H7 (cell line): ENCODE data around the gene RPP40. TPM values are rescaled to one million over a fixed set of nuclear protein-coding genes. Genes with fewer than 3 reads are reported as not detected.

Experiments used
- DNase-seq: peaks from one replicate; pipeline ENCODE4 v3.0.0; 2012
- H3K27me3 ChIP-seq: 2 replicates; pipeline ENCODE4 v1.6.0; 2011; ENCODE audit warnings: mild to moderate bottlenecking, low read length; ENCODE audit not compliant: control insufficient read depth, insufficient read depth
- H3K36me3 ChIP-seq: replicated peaks from 2 replicates; pipeline ENCODE4 v1.5.1; 2011; ENCODE audit warnings: low read length; ENCODE audit not compliant: control insufficient read depth, insufficient read depth
- H3K4me3 ChIP-seq: 2 replicates; pipeline ENCODE4 v1.5.1; 2011; ENCODE audit warnings: low read depth, mild to moderate bottlenecking, control low read depth, low read length, moderate library complexity; ENCODE audit not compliant: insufficient read depth
- total RNA-seq: library from RNA; depleted of rRNA; stranded (reverse); fragments of >200 nt; shearing (Covaris generic); gene quantifications from 2 replicates; pipeline ENCODE4 v1.2.3, GENCODE V29; 2014

The RPP40 gene
- total RNA-seq, 1 experiment from 2014 or later = 13.5 TPM

DNA sequence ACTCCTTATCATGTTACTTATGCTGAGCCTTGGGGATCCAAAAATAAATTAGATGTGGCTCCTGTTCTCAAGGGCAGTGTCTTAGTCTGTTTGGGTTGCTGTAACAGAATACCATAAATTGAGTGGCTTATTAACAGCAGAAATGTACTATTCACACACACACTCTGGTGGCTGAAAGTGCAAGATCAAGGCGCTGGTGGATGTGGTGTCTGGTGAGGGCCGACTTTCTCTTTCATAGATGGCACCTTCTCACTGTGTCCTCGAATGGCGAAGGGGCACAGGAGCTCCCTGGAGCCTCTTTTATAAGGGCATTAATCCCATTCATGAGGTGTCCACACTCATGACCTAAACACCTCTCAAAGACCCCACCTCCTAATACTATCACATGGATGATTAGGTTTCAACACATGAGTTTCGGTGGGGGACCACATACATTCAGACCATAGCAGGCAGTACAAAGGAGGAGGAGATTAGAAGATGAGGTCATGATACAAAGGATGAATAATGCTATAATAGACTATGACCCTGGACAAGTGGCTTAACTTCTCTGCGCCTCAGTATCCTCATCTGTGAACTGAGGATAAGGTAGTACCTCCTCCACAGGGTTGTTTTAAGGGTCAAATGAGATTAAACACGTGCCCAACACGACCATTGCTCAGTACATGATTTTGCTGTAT, 34.1 kb downstream of the RPP40 start:
- Histone ChIP-seq H3K4me3 (no peak overlapping the region), H3K27me3 (no peaks in the 10 kb centered on the region), H3K36me3 (no peaks in the 10 kb centered on the region)
- DNase-seq = no peak

DNA sequence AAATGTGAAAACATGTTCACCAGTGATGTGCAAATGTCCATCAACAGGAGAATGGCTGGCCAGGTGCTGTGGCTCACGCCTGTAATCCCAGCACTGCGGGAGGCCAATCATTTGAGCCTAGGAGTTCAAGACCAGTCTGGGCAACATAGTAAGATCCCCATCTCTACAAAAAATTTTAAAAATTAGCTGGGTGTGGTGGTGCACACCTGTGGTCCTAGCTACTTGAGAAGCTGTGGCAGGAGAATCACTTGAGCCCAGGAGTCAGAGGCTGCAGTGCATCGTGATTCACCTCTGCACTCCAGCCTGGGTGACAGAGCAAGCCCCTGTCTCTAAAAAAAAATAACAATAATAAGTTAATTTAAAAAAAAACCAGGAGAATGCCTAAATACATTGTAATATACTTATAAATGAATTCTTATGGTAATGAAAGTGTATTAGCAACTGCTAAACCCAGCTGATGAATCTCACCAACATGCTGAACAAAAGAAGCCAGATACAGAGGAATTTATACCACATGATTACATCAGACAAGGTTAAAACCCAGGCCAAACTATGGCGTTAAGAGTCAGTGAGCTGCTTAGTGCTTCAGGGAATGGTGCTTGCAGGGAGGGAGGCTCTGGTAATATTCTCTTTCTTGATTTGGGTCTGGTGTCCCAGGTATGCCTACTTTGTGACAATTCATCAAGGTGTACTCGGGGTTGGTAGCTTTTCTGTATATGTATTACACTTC, 36.4 kb downstream of the RPP40 start:
- no peak overlapping the region for H3K4me3 ChIP-seq
- H3K27me3 ChIP-seq = no peaks in the 10 kb centered on the region
- H3K36me3 ChIP-seq = no peaks in the 10 kb centered on the region
- DNase-seq = no peak

- H3K4me3 ChIP-seq = no peak overlapping the region
- no peaks in the 10 kb centered on the region for H3K27me3 ChIP-seq
- no peak for DNase-seq
- no peaks in the 10 kb centered on the region for H3K36me3 ChIP-seq
Measured at GRCh38 chr6:4965562-4966389, 38.1 kb downstream of the RPP40 start.

- no peaks in the 10 kb centered on the region for H3K36me3 ChIP-seq
- DNase-seq = no peak
- no peaks in the 10 kb centered on the region for H3K27me3 ChIP-seq
- H3K4me3 ChIP-seq = no peak overlapping the region
Measured at GRCh38 chr6:4964675-4965561, 38.9 kb downstream of the RPP40 start.

DNA sequence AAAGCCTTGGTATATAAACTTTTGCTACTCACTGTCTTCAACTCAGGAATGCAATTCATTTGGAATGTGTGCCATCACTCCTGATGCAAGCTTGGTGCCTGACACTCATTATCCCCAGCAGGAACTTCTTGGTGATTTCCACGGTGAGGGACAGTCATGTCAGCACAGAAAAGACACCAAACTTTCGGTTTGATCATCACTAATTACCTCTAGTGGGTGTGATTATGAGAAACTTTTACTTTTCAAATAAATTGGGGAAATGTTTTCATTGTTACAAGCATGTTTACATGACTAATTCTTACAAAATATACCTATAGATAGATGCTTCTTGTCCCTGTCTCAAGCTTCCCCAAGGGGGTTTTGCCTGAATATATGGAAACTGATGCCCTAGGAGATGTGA, 40.9 kb downstream of the RPP40 start:
- DNase-seq = no peak
- H3K27me3 ChIP-seq = no peaks in the 10 kb centered on the region
- H3K4me3 ChIP-seq = no peak overlapping the region
- H3K36me3 ChIP-seq = no peaks in the 10 kb centered on the region

DNA sequence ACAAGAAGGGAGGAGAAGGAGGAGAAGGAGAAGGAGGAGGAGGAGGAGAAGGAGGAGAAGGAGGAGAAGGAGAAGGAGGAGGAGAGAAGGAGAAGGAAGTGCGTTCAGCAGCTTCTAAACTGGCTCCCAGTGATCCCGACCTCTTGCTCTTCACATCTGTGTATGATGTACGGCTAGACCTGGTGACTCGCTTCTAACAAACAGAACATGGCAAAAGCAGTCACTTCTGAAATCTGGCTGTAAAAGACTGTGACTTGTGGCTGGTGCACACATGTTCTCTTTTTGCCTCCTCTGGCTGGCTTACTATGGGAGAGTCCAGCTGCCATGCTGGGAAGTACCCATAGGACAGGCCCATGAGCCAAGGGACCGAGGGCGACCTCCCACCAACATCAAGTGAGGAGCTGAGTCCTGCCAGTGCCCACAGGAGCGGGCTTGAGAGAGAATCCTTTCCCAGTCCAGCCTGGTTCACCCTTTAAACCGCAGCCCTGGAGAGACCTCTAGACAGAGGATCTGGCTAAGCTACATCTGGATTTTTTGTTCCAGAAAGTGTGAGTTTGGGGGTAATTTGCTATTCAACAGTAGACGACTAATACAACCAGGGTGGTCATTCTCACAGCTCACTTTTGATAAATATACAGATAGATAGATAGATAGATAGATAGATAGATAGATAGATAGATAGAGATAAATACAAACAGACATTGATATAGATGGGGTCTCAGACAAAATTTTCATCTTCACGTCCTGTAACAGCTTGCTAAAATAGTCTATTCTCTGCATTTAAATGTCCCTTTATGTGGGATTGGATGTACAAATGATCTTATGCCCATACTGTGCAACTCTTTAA, 42.3 kb downstream of the RPP40 start:
- no peak overlapping the region for H3K4me3 ChIP-seq
- no peaks in the 10 kb centered on the region for H3K36me3 ChIP-seq
- no peak for DNase-seq
- H3K27me3 ChIP-seq = no peaks in the 10 kb centered on the region

DNA sequence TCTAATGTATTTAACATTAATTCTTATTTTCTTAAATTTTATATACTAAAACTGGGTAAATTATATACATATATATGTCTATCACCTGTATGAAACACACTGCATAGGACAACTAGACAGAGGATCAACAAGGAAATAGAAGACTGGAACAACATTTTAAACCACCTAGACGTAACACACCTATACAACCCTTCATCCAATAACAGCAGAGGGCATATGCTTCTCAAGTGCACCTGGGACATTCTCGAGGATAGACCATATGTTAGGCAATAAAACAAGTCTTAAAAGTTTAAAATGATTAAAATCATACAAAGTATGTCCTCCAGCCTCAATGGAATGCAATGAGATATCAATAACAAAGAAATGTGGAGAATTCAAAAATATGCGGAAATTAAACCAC, 45.2 kb downstream of the RPP40 start:
- no peaks in the 10 kb centered on the region for H3K27me3 ChIP-seq
- DNase-seq = no peak
- peaks cover 3% of the 10 kb centered on the region for H3K36me3 ChIP-seq
- H3K4me3 ChIP-seq = no peak overlapping the region

- peak; percentile 66 for DNase-seq
- peaks cover 4% of the 10 kb centered on the region for H3K36me3 ChIP-seq
- H3K4me3 ChIP-seq = no peak overlapping the region
- H3K27me3 ChIP-seq = no peaks in the 10 kb centered on the region
Measured at GRCh38 chr6:4957521-4958231, 46.2 kb downstream of the RPP40 start.

DNA sequence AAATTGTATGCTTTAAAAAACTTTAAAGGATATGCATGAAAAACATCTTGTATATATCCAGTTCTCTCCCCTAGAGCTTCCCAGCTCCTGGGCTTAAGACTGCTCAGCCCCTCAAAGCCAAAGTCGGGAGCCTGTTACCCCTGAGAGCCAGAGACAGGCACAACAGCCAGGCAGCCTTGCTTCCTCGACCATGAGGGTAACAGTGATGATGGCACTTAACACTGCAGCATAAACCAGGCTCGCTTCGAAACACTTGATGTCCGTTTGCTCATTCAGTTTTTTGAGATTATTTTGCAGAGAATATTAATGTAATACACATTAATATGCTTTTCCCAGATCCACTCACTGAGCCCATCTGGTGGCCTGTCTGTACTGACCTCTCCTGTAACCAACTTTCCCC, 47.2 kb downstream of the RPP40 start:
- H3K4me3 ChIP-seq = no peak overlapping the region
- H3K36me3 ChIP-seq = peaks cover 9% of the 10 kb centered on the region
- H3K27me3 ChIP-seq = no peaks in the 10 kb centered on the region
- DNase-seq = no peak

GRCh38 chr6:4953440-4953839, 50.4 kb downstream of the RPP40 start:
- DNase-seq = no peak
- H3K4me3 ChIP-seq = no peak overlapping the region
- peaks cover 12% of the 10 kb centered on the region for H3K36me3 ChIP-seq
- H3K27me3 ChIP-seq = no peaks in the 10 kb centered on the region

DNA sequence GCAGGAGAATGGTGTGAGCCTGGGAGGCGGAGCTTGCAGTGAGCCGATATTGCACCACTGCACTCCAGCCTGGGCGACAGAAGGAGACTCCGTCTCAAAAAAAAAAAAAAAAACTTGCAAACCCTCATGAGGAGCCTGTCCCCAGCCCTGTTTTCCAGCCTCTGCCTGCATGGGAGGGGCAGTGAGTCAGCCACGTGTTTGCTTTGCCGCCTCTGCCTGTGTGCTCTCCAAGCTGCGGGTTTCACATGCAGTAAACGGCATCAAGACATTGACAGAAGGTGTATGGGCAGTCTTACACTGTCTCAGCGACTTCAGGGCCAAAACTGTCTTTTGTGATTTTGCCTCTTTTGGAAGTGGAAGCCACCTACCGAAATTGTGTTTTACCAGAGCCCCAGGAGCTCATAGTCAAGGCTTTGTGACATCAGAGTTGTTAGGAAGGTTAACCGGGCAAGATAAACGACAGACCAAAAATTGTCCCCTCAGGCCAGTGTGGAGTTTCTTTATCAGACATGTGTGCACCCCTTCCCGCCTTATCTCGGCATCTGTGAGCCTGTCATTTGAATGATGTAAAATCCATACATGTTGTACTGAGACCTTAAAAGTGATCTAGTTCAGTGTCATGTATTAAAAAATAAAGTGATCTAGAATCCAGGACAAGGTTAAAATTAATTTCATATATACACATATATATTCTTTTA, 52.9 kb downstream of the RPP40 start:
- Histone ChIP-seq H3K4me3 (no peak overlapping the region), H3K27me3 (no peaks in the 10 kb centered on the region), H3K36me3 (peaks cover 12% of the 10 kb centered on the region)
- no peak for DNase-seq

- Histone ChIP-seq H3K36me3 (peaks cover 15% of the 10 kb centered on the region), H3K27me3 (no peaks in the 10 kb centered on the region), H3K4me3 (no peak overlapping the region)
- no peak for DNase-seq
Measured at GRCh38 chr6:4950076-4950475, 53.8 kb downstream of the RPP40 start.
